IMR-90 (cell line): ENCODE results near the gene AKAP8L. TPM values are rescaled to one million over a fixed set of nuclear protein-coding genes. Genes with fewer than 3 reads are reported as not detected.
A peak's percentile ranks its signal among the peaks of the same experiment; 100 is the strongest.

ENCODE experiments used
- ATAC-seq: fragments of 200-7000 bp; cut with Tn5 transposase; 2 replicates; pipeline ENCODE4 v1.9.1; 2020; ENCODE audit warnings: low read depth, mild to moderate bottlenecking, moderate library complexity
- BruUV-seq: library from RNA; stranded (reverse); fragments of 400-500 nt; replicated peaks from 2 replicates; lab custom pipeline; 2021; lab: Mats Ljungman, UMichigan
- CTCF ChIA-PET: fragments of 300-600 bp; formaldehyde crosslinking; extraction: SDS; loops from one replicate; lab custom pipeline; 2021; ENCODE audit warnings: antibody characterized with exemption; lab: Yijun Ruan, JAX
- POLR2A ChIA-PET: fragments of 300-600 bp; sonication (Branson Sonifier 250); formaldehyde crosslinking; loops from one replicate; lab custom pipeline; 2022; ENCODE audit warnings: antibody characterized with exemption; ENCODE audit not compliant: unreplicated experiment; lab: Charles Lee
- DNase-seq: peaks from one replicate; pipeline ENCODE4 v3.0.0; 2013
- H2AFZ ChIP-seq: replicated peaks from 2 replicates; pipeline ENCODE3; 2013; ENCODE audit warnings: low read length, mild to moderate bottlenecking; ENCODE audit not compliant: poor library complexity
- H2AK5ac ChIP-seq: 2 replicates; pipeline ENCODE4 v1.6.1; 2013; ENCODE audit warnings: low read depth, low read length, inconsistent platforms
- H2AK9ac ChIP-seq: replicated peaks from 2 replicates; pipeline ENCODE3; 2013; ENCODE audit warnings: mild to moderate bottlenecking, low read depth, low read length, moderate library complexity; ENCODE audit not compliant: poor library complexity
- H2BK120ac ChIP-seq: 2 replicates; pipeline ENCODE4 v1.6.1; 2013; ENCODE audit warnings: low read depth, low read length, inconsistent platforms
- H2BK15ac ChIP-seq: 3 replicates; pipeline ENCODE4 v1.6.1; 2013; ENCODE audit warnings: low read depth, low read length, inconsistent platforms
- H2BK20ac ChIP-seq: 2 replicates; pipeline ENCODE4 v1.6.1; 2013; ENCODE audit warnings: low read depth, mild to moderate bottlenecking, inconsistent platforms, low read length, moderate library complexity
- H2BK5ac ChIP-seq: 2 replicates; pipeline ENCODE4 v1.6.1; 2013; ENCODE audit warnings: mild to moderate bottlenecking, low read depth, low read length, inconsistent platforms; ENCODE audit not compliant: poor library complexity, severe bottlenecking
- H3K14ac ChIP-seq: replicated peaks from 2 replicates; pipeline ENCODE4 v1.6.1; 2013; ENCODE audit warnings: low read depth, low read length, inconsistent platforms
- H3K18ac ChIP-seq: 2 replicates; pipeline ENCODE4 v1.6.1; 2013; ENCODE audit warnings: low read depth, low read length, control low read depth
- H3K23ac ChIP-seq: 2 replicates; pipeline ENCODE4 v1.6.1; 2013; ENCODE audit warnings: low read depth, low read length, inconsistent platforms
- H3K27ac ChIP-seq: 2 replicates; pipeline ENCODE4 v1.5.1; 2013; ENCODE audit warnings: mild to moderate bottlenecking, control low read depth, low read length; ENCODE audit not compliant: insufficient read depth
- H3K27me3 ChIP-seq: 2 replicates; pipeline ENCODE4 v1.6.1; 2013; ENCODE audit warnings: low read length; ENCODE audit not compliant: control insufficient read depth, insufficient read depth
- H3K36me3 ChIP-seq: 2 replicates; pipeline ENCODE4 v1.6.1; 2013; ENCODE audit warnings: low read length, mixed read lengths; ENCODE audit not compliant: control insufficient read depth, insufficient read depth
- H3K4ac ChIP-seq: 2 replicates; pipeline ENCODE4 v1.6.1; 2013; ENCODE audit warnings: low read depth, low read length, inconsistent platforms
- H3K4me1 ChIP-seq: 2 replicates; pipeline ENCODE4 v1.6.1; 2013; ENCODE audit warnings: low read length, mixed read lengths; ENCODE audit not compliant: control insufficient read depth, insufficient read depth
- H3K4me2 ChIP-seq: 2 replicates; pipeline ENCODE4 v1.6.1; 2013; ENCODE audit warnings: low read depth, mild to moderate bottlenecking, control low read depth, low read length, moderate library complexity
- H3K4me3 ChIP-seq: 2 replicates; pipeline ENCODE4 v1.5.1; 2013; ENCODE audit warnings: low read depth, mild to moderate bottlenecking, control low read depth, low read length, moderate library complexity; ENCODE audit not compliant: insufficient read depth
- H3K56ac ChIP-seq: 2 replicates; pipeline ENCODE4 v1.6.1; 2013; ENCODE audit warnings: low read length, inconsistent platforms; ENCODE audit not compliant: insufficient read depth; ENCODE audit errors: extremely low read depth
- H3K79me1 ChIP-seq, 2 experiments: 2 replicates each; pipeline ENCODE4 v1.6.1; 2013; ENCODE audit warnings: low read length in 2 of 2, inconsistent platforms in 1 of 2, low read depth in 1 of 2
- H3K9ac ChIP-seq: 2 replicates; pipeline ENCODE4 v1.6.1; 2013; ENCODE audit warnings: low read depth, low read length, control low read depth
- H3K9me1 ChIP-seq: 2 replicates; pipeline ENCODE4 v1.6.1; 2013; ENCODE audit warnings: low read length, inconsistent platforms; ENCODE audit not compliant: insufficient read depth
- H3K9me3 ChIP-seq: 2 replicates; pipeline ENCODE4 v1.6.1; 2013; ENCODE audit warnings: low read length; ENCODE audit not compliant: control insufficient read depth, insufficient read depth
- H4K20me1 ChIP-seq: 2 replicates; pipeline ENCODE4 v1.6.1; 2013; ENCODE audit warnings: low read length, inconsistent platforms; ENCODE audit not compliant: insufficient read depth
- H4K5ac ChIP-seq: 2 replicates; pipeline ENCODE4 v1.6.1; 2013; ENCODE audit warnings: mild to moderate bottlenecking, low read depth, low read length, control low read depth
- H4K8ac ChIP-seq, 2 experiments: 2 replicates each; pipeline ENCODE4 v1.6.1; 2013; ENCODE audit warnings: low read depth in 2 of 2, low read length in 2 of 2, control low read depth in 1 of 2, inconsistent platforms in 1 of 2
- H4K91ac ChIP-seq: 2 replicates; pipeline ENCODE4 v1.6.1; 2013; ENCODE audit warnings: low read depth, low read length, inconsistent platforms; ENCODE audit not compliant: insufficient read depth
- CEBPB ChIP-seq: IDR thresholded peaks from 2 replicates; pipeline ENCODE4 v1.6.1; 2012; ENCODE audit warnings: low read depth, low read length, improper control_type of control experiment
- RAD21 ChIP-seq: IDR thresholded peaks from 2 replicates; pipeline ENCODE4 v1.6.1; 2012; ENCODE audit warnings: low read length, improper control_type of control experiment
- RFX5 ChIP-seq: IDR thresholded peaks from 2 replicates; pipeline ENCODE4 v1.8.0; 2012; ENCODE audit warnings: low read depth, mild to moderate bottlenecking, low read length, moderate library complexity
- WGBS, 2 experiments: methylation state at CpG; one replicate each; pipeline versions ENCODE4 v1.1.5 to v1.1.7; 2013; ENCODE audit warnings: missing lambda C conversion rate in 2 of 2; ENCODE audit not compliant: insufficient read length in 1 of 2; ENCODE audit errors: extremely low coverage in 2 of 2; 5-methylcytosine and 5-hydroxymethylcytosine counted together
- dilution Hi-C: fragments of 300-500 bp; cut with HindIII; formaldehyde crosslinking; loops from one replicate; pipeline ENCODE4 v1.14.3; 2018; ENCODE audit warnings: low sequenced_read_pairs; ENCODE audit not compliant: unreplicated experiment
- in situ Hi-C: fragments of 300-500 bp; cut with MboI; formaldehyde crosslinking; loops from 3 replicates; pipeline ENCODE4 v1.14.3; 2019; ENCODE audit warnings: low sequenced_read_pairs, inconsistent platforms, mixed read lengths
- intact Hi-C: fragments of 100-400 bp; cut with micrococcal nuclease; formaldehyde crosslinking; loops from 2 replicates; pipeline ENCODE4 v1.10.0; 2022
- polyA plus RNA-seq, 3 experiments: library from polyadenylated mRNA; depleted of rRNA; stranded (reverse); fragments of >200 nt; gene quantifications; 2 replicates each; pipeline ENCODE4 v1.2.3, GENCODE V29; 2012; ENCODE audit warnings: low replicate concordance in 1 of 3
- total RNA-seq: library from RNA; depleted of rRNA; stranded (reverse); fragments of >200 nt; gene quantifications from 2 replicates; pipeline ENCODE4 v1.2.3, GENCODE V29; 2012
- TF ChIP-seq, protein P1 (sequence below): fragments of 150-350 bp; IDR thresholded peaks from 2 replicates; pipeline ENCODE4 v1.6.1; 2016; ENCODE audit warnings: low read depth, mild to moderate bottlenecking, low read length, moderate library complexity, borderline replicate concordance
- TF ChIP-seq, protein P2 (sequence below): fragments of 150-350 bp; IDR thresholded peaks from 2 replicates; pipeline ENCODE4 v1.6.1; 2017; ENCODE audit warnings: mild to moderate bottlenecking, antibody characterized with exemption, low read length, low read depth

The AKAP8L gene
- total and polyA plus RNA-seq, 2 of the 4 experiments (the other 2 are of a cell fraction), result 43.1 to 44.6 TPM

DNA sequence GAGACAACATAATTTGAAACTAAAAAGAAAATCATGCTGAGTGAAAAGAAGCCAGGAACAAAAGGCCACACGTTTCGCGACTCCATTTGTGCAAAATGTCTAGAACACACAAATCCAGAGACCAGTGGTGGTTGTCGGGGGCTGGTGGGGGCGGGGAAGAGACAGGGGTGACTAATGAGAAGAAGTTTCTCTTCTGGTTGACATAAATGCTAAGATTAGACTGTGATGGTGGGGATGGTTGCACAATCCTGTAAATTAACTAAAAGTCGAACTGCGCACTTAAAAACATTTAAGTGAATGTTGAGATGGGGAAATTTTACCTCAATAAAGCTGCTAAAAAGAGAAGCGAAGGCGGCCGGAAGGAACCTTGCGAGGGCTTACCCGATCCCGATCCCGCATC lies 46.3 kb downstream of the AKAP8L start:
- H3K14ac ChIP-seq, result no peak overlapping the region
- no peak overlapping the region for H2BK20ac ChIP-seq
- H3K9me1 ChIP-seq, result peaks cover 7% of the 10 kb centered on the region
- no peak overlapping the region for H2AK9ac ChIP-seq
- peaks cover 12 to 71% of the 10 kb centered on the region in 2 experiments for H3K79me1 ChIP-seq
- no peak overlapping the region for H3K4me3 ChIP-seq
- no peak overlapping the region for H4K5ac ChIP-seq
- in situ Hi-C loops (no loop called here), intact Hi-C loops (loop anchor here (10.0 kb wide), 1 partner anchor 268 kb away; the partner anchor contains the start of gene SYDE1), dilution Hi-C loops (no loop called here)
- no peak overlapping the region for H2BK5ac ChIP-seq
- DNase-seq, result no peak
- no peak for ATAC-seq
- H3K56ac ChIP-seq, result no peak overlapping the region
- no peak overlapping the region for H2AFZ ChIP-seq
- no peak overlapping the region for H3K23ac ChIP-seq
- H3K4ac ChIP-seq, result no peak overlapping the region
- peaks cover 40% of the 10 kb centered on the region for H4K20me1 ChIP-seq
- no peaks in the 10 kb centered on the region for H3K27me3 ChIP-seq
- H3K27ac ChIP-seq, result no peak overlapping the region
- H4K8ac ChIP-seq, result no peak overlapping the region
- CTCF ChIA-PET, result no interaction called here
- 95% methylated on average over 6 of the region's 14 CpGs; no CpG with 5 or more reads in 1 of the 2 experiments for WGBS, 2 experiments
- no peak overlapping the region for H2BK15ac ChIP-seq
- no peaks in the 10 kb centered on the region for H3K9me3 ChIP-seq
- no peak overlapping the region for H3K9ac ChIP-seq
- H4K91ac ChIP-seq, result no peak overlapping the region
- TF ChIP-seq CEBPB (peak; percentile 73), RFX5 (no peak), RAD21 (no peak)
- TF ChIP-seq, protein P1, sequence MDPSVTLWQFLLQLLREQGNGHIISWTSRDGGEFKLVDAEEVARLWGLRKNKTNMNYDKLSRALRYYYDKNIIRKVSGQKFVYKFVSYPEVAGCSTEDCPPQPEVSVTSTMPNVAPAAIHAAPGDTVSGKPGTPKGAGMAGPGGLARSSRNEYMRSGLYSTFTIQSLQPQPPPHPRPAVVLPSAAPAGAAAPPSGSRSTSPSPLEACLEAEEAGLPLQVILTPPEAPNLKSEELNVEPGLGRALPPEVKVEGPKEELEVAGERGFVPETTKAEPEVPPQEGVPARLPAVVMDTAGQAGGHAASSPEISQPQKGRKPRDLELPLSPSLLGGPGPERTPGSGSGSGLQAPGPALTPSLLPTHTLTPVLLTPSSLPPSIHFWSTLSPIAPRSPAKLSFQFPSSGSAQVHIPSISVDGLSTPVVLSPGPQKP, result no peak
- TF ChIP-seq, protein P2, sequence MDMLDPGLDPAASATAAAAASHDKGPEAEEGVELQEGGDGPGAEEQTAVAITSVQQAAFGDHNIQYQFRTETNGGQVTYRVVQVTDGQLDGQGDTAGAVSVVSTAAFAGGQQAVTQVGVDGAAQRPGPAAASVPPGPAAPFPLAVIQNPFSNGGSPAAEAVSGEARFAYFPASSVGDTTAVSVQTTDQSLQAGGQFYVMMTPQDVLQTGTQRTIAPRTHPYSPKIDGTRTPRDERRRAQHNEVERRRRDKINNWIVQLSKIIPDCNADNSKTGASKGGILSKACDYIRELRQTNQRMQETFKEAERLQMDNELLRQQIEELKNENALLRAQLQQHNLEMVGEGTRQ, result no peak
- peaks cover 6% of the 10 kb centered on the region for H3K4me1 ChIP-seq
- POLR2A ChIA-PET, result no interaction called here
- no peak overlapping the region for H3K4me2 ChIP-seq
- H2BK120ac ChIP-seq, result no peak overlapping the region
- no peak overlapping the region for H3K18ac ChIP-seq
- H3K36me3 ChIP-seq, result peaks cover 57% of the 10 kb centered on the region
- BruUV-seq, result no TSS peak
- no peak overlapping the region for H2AK5ac ChIP-seq
